Right lobe of liver (tissue), 6 donors: Measurements from ENCODE around the gene TAGLN3. TPM values are rescaled to one million over a fixed set of nuclear protein-coding genes. Genes with fewer than 3 reads are reported as not detected.

Experiments
- ATAC-seq, 4 donors: fragments of 200-7000 bp; cut with Tn5 transposase; one replicate each; pipeline ENCODE4 v1.9.1; 2020; ENCODE audit warnings: mild to moderate bottlenecking in 4 of 4, moderate library complexity in 4 of 4
- DNase-seq, 3 donors: peaks; one replicate each; pipeline ENCODE4 v3.0.0-alpha.2; 2020
- H3K27ac ChIP-seq, 3 donors: fragments of 200-600 bp; one replicate each; pipeline ENCODE4 v1.8.0; 2022
- H3K27me3 ChIP-seq, 2 donors: fragments of 200-600 bp; one replicate each; pipeline ENCODE4 v1.8.0; 2022
- H3K36me3 ChIP-seq, 4 donors: fragments of 200-600 bp; sonication (generic) in 1 of 4; one replicate each; pipeline versions ENCODE4 v1.5.1 to v1.8.0; 2017 to 2022; ENCODE audit warnings: control low read depth in 1 of 4
- H3K4me1 ChIP-seq, 4 donors: fragments of 200-600 bp; sonication (generic) in 1 of 4; one replicate each; pipeline versions ENCODE4 v1.5.1 to v1.8.0; 2017 to 2022; ENCODE audit warnings: control low read depth in 1 of 4
- H3K4me3 ChIP-seq, 3 donors: fragments of 200-600 bp; one replicate each; pipeline ENCODE4 v1.8.0; 2022
- H3K9me3 ChIP-seq, 4 donors: fragments of 200-600 bp; sonication (generic) in 1 of 4; one replicate each; pipeline versions ENCODE4 v1.5.1 to v1.8.0; 2017 to 2022; ENCODE audit warnings: control low read depth in 1 of 4
- POLR2A ChIP-seq: fragments of 450-650 bp; IDR thresholded peaks from one replicate; pipeline ENCODE4 v1.6.1; 2017; ENCODE audit warnings: antibody characterized with exemption, mild to moderate bottlenecking
- WGBS: methylation state at CpG from one replicate; pipeline ENCODE4 v1.1.6; 2018; ENCODE audit warnings: low coverage, low lambda C conversion rate; ENCODE audit not compliant: insufficient coverage; ENCODE audit errors: missing lambda C conversion rate; 5-methylcytosine and 5-hydroxymethylcytosine counted together
- intact Hi-C, 2 donors: fragments of 100-400 bp; cut with DNase I; formaldehyde crosslinking; loops; one replicate each; pipeline versions ENCODE4 v1.11.2 to v1.14.1; 2022
- total RNA-seq, 6 experiments: library from RNA; depleted of rRNA in 2 of 6; stranded (reverse); fragments of >200 nt in 2 of 6; fragmentation: NEBNext Ultra II Directional in 3 of 6; extraction: Animal tissue kit (Norgen Biotek cat#: 25700) in 3 of 6; gene quantifications; one replicate each; pipeline versions ENCODE4 v1.1.0 to v1.2.4, GENCODE V29; 2016 to 2023
- TF ChIP-seq, protein P1 (sequence below), 4 donors: fragments of 200-600 bp in 3 of 4; fragments of 450-650 bp in 1 of 4; IDR thresholded peaks; one replicate each; pipeline versions ENCODE4 v1.5.1 to v1.8.0; 2016 to 2022; ENCODE audit warnings: antibody characterized with exemption in 4 of 4, mild to moderate bottlenecking in 2 of 4
- donor health status: DM: no; HTN: yes; CAD: no.
- donor health status: DM: no; HTN: no; CAD: no.
- donor health status: DM: no; HTN: no; CAD: no.
- donor health status: DM: no; HTN: yes; CAD: no.
- donor health status: DM: no; HTN: yes; CAD: no.

TAGLN3 gene
- total RNA-seq, 6 experiments from 2014 or later: not detected

DNA sequence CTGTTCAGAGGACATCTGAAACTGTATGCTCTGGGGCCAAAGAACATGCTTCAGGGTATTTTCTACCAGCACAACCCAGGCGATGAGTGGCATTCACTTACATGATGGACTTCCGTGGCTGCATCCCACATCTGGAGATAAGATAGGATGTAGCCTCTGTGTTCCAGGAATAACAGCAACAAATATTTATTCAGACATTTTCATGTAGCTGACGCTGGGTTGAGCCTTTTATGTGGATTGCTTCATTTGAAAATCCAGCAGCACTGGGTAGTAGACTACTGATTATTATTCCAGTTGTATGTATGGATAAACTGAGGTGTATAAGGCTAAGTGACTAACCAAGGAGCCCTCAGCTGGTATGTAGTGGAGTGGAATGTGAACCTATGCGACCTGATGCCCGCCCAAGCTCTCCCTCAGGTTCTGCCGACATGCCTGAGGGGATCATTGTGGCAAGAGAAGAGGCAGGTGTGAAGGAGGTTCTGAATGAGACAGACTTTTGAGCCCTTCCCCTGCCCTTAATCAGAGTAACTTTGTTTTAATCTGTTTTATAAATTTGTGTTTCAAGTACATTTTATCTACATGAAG is 45.8 kb upstream of the TAGLN3 start:
- no peak overlapping the region for H3K27ac ChIP-seq
- intact Hi-C loops: no loop called here
- H3K36me3 ChIP-seq: peaks cover 0 to 23% (median 4%) of the 10 kb centered on the region in 4 donors
- ATAC-seq (no peak), DNase-seq (no peak)
- TF ChIP-seq POLR2A: no peak
- TF ChIP-seq, protein P1, sequence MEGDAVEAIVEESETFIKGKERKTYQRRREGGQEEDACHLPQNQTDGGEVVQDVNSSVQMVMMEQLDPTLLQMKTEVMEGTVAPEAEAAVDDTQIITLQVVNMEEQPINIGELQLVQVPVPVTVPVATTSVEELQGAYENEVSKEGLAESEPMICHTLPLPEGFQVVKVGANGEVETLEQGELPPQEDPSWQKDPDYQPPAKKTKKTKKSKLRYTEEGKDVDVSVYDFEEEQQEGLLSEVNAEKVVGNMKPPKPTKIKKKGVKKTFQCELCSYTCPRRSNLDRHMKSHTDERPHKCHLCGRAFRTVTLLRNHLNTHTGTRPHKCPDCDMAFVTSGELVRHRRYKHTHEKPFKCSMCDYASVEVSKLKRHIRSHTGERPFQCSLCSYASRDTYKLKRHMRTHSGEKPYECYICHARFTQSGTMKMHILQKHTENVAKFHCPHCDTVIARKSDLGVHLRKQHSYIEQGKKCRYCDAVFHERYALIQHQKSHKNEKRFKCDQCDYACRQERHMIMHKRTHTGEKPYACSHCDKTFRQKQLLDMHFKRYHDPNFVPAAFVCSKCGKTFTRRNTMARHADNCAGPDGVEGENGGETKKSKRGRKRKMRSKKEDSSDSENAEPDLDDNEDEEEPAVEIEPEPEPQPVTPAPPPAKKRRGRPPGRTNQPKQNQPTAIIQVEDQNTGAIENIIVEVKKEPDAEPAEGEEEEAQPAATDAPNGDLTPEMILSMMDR (IDR thresholded peaks at IDR 0.05): no peak
- no peak overlapping the region for H3K4me3 ChIP-seq
- 85% methylated on average over 6 of the region's 6 CpGs for WGBS
- H3K4me1 ChIP-seq: no peaks in the 10 kb centered on the region
- no peaks in the 10 kb centered on the region for H3K27me3 ChIP-seq
- no peaks in the 10 kb centered on the region for H3K9me3 ChIP-seq

DNA sequence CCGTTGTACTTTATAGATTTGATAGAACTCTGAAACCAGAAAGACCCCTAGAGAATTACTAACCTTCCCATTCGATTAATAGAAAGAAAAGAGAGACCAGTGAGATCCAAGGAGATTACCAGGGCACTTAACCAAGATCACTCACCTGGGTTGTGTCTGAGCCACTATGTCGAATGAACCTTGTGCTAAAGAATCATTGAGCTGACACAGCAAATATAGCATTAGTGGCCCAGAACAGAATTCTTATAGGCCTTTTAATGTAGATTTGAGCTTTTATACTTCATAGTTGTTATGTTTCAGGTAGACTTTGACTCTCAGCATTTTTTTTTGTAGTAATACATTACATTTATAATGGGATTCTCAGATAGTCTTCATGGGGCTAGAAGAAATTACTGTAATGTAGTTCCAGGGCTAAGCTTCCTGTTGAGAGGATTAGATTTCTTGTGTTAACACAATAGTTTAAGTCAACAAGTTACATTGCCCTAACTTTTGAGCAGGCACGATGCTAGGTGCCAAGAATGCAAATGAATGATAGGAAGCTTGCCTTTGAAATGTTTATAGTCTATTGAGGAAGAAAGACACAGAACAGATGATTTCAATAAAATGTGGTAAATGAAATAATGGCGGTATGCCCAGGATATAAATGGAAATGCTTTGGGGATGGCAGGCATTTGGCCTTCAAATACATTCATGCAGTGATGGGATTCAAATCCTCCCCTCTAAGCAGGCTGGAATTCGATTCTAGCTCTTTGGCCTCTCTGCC is 44.3 kb upstream of the TAGLN3 start:
- H3K27me3 ChIP-seq: no peaks in the 10 kb centered on the region
- no peak for TF ChIP-seq POLR2A
- TF ChIP-seq, protein P1 (IDR thresholded peaks at IDR 0.05): no peak
- intact Hi-C loops: no loop called here

DNA sequence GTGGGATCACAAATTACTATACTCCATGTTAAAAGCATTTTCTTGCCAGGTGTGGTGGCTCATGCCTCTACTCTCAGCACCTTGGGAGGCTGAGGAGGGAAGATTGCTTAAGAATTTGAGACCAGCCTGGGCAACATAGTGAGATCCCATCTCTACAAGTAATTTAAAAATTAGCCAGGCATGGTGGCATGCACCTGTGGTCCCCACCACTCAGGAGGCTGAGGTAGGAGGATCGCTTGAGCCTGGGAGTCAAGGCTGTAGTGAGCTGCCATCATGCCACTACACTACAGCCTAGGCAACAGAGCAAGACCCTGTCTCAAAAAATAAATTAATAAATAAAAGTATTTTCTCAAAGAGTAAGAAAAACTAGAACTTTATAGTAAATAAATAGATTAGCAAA is 42.8 kb upstream of the TAGLN3 start:
- ATAC-seq (no peak), DNase-seq (no peak)
- Histone ChIP-seq H3K27ac (no peak overlapping the region), H3K27me3 (no peaks in the 10 kb centered on the region), H3K36me3 (peaks cover 0 to 9% (median 3%) of the 10 kb centered on the region in 4 donors), H3K4me1 (no peaks in the 10 kb centered on the region), H3K4me3 (no peak overlapping the region), H3K9me3 (no peaks in the 10 kb centered on the region)
- intact Hi-C loops: no loop called here
- no peak for TF ChIP-seq POLR2A
- TF ChIP-seq, protein P1 (IDR thresholded peaks at IDR 0.05): no peak
- WGBS: 89% methylated on average over 1 of the region's 1 CpG

More for the DNA sequence above, 44.3 kb upstream of the TAGLN3 start:
- 56% methylated on average over 6 of the region's 6 CpGs for WGBS
- no peak overlapping the region for H3K27ac ChIP-seq
- H3K4me3 ChIP-seq: no peak overlapping the region
- H3K4me1 ChIP-seq: no peaks in the 10 kb centered on the region
- ATAC-seq: peak in 2 of 4 donors; percentile 21 to 35
- no peaks in the 10 kb centered on the region for H3K9me3 ChIP-seq
- peaks cover 0 to 9% (median 4%) of the 10 kb centered on the region in 4 donors for H3K36me3 ChIP-seq
- DNase-seq: no peak

DNA sequence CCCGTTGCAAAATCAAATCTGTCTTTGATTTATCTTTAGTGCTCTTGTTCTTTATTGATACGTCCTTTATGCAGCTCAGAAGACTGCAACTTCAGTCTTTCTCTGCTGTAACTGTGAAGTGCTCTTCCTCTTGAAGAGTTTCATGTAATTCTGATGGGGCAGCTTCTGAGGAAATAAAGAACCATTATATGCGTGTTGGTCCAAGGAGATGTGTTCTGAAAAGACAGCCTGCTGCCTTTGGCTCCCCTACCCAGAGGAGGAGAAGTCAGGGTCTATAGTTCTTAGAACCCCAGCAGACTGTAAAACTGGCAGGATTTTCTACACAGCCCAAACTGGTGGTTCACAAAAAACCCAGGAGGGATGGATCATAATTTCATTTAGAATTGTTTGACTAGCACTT is 42.3 kb upstream of the TAGLN3 start:
- H3K4me3 ChIP-seq: no peak overlapping the region
- no peaks in the 10 kb centered on the region for H3K4me1 ChIP-seq
- H3K36me3 ChIP-seq: peaks cover 0 to 9% (median 3%) of the 10 kb centered on the region in 4 donors
- H3K27me3 ChIP-seq: no peaks in the 10 kb centered on the region
- no peak overlapping the region for H3K27ac ChIP-seq
- no peaks in the 10 kb centered on the region for H3K9me3 ChIP-seq
- no peak for DNase-seq
- ATAC-seq: no peak
- TF ChIP-seq, protein P1 (IDR thresholded peaks at IDR 0.05): no peak
- no peak for TF ChIP-seq POLR2A
- WGBS: 89% methylated on average over 3 of the region's 3 CpGs
- intact Hi-C loops: no loop called here
